Right renal cortex interstitium (tissue), 3 donors: Measurements from ENCODE around the gene VAV2. TPM values are rescaled to one million over a fixed set of nuclear protein-coding genes. Genes with fewer than 3 reads are reported as not detected.

Experiments used
- DNase-seq, 3 donors: peaks; one replicate each; pipeline ENCODE4 v3.0.0-alpha.2; 2013; ENCODE audit warnings: low read depth in 3 of 3, low spot score in 2 of 3
- polyA plus RNA-seq, 3 donors: library from polyadenylated mRNA; unstranded; fragments of 120-200 nt; gene quantifications; one replicate each; pipeline ENCODE4 v1.2.1, GENCODE V29; 2013; ENCODE audit not compliant: insufficient read length in 3 of 3

The VAV2 gene
- polyA plus RNA-seq, 3 donors: 34.2 to 34.8 (median 34.8) TPM

GRCh38 chr9:133956520-133957076 lies 35.5 kb downstream of the VAV2 start:
- no peak for DNase-seq

- DNase-seq: no peak
Measured at GRCh38 chr9:133955821-133956411, 36.2 kb downstream of the VAV2 start.

GRCh38 chr9:133954862-133955529 lies 37.1 kb downstream of the VAV2 start:
- no peak for DNase-seq

- no peak for DNase-seq
Measured at GRCh38 chr9:133953976-133954709, 38.0 kb downstream of the VAV2 start.

GRCh38 chr9:133953621-133953975 lies 38.5 kb downstream of the VAV2 start:
- no peak for DNase-seq

GRCh38 chr9:133952598-133953550 lies 39.2 kb downstream of the VAV2 start:
- DNase-seq: no peak

- no peak for DNase-seq
Measured at GRCh38 chr9:133951265-133951664, 40.9 kb downstream of the VAV2 start.

GRCh38 chr9:133950629-133951111 lies 41.5 kb downstream of the VAV2 start:
- DNase-seq: no peak

GRCh38 chr9:133950192-133950591 lies 41.9 kb downstream of the VAV2 start:
- no peak for DNase-seq

GRCh38 chr9:133949486-133950061 lies 42.5 kb downstream of the VAV2 start:
- no peak for DNase-seq

GRCh38 chr9:133948561-133949485 lies 43.3 kb downstream of the VAV2 start:
- no peak for DNase-seq

GRCh38 chr9:133948131-133948530 lies 44.0 kb downstream of the VAV2 start:
- no peak for DNase-seq

- no peak for DNase-seq
Measured at GRCh38 chr9:133946840-133947486, 45.2 kb downstream of the VAV2 start.

- no peak for DNase-seq
Measured at GRCh38 chr9:133945977-133946753, 46.0 kb downstream of the VAV2 start.

GRCh38 chr9:133945314-133945975 lies 46.7 kb downstream of the VAV2 start:
- DNase-seq: no peak

- no peak for DNase-seq
Measured at GRCh38 chr9:133944746-133945135, 47.4 kb downstream of the VAV2 start.
